ENCODE results near the gene SPC24. TPM values are rescaled to one million over a fixed set of nuclear protein-coding genes. Genes with fewer than 3 reads are reported as not detected.

SPC24 gene
- 9.3 and 16.2 TPM in 2 replicates for total RNA-seq

GRCh38 chr19:11155373-11156120 lies at the start of gene SPC24:
Gene SPC24 (minus strand): TSS chr19:11155782. CDS start chr19:11155776, 6 bp downstream.

DNA sequence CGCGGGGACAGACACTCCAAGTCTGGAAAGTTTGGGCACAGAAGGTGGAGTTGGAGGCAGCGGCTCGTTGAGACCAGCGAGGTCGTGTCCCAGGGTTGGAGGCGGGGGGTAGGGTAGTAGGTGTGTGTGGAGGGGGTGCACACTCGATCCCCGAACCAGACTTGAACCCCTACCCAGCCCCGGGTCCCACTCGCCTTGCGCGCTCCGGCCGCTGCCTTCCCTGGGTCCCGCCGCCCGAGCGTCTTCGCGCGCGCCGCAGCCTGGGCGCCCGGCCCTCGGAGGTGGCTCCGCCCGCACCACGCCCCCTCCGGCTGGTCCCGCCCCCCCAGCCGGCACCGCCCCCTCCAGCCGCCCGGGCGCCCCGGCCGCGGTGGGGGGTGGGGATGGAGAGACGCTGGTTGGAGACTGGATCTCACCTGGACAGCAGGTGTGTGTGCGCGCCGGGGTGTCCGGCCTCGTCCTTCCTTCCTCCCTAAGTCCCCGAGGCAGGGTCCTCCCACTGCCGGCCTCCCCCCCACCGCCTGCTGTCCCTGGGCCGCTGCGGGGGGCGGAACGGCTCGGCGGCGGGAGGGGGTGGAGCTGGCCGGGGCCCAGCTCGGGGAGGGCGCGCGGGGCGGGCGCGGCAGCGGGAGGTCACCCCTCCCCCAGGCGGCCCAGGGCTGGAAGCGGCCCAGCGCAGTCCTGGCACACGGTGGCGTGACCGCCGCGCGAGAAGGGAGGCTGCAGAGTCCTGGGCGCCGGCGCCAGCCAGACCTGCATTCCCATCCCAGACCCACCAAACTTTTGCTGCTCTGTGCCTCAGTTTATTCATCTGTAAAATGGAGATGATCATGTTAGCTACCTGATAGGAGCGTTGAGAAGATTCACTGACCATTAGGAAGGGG lies 42.0 kb upstream of the SPC24 start, which contains the start of gene KANK2:
Gene KANK2 (minus strand): TSS at position 255 of the 884 bp plus-strand sequence. CDS start 3,034 bp downstream, outside the sequence.

Other genes with a start within 250 kb of the SPC24 start
- 141 and 150 TPM in 2 replicates for gene YIPF2, start 227.1 kb downstream of the SPC24 start, total RNA-seq
- 25.5 and 31.5 TPM in 2 replicates for gene TIMM29, start 227.0 kb downstream of the SPC24 start, total RNA-seq
- gene SMARCA4, start 194.8 kb downstream of the SPC24 start, total RNA-seq: 78.0 and 161 TPM in 2 replicates
- gene LDLR, start 66.3 kb downstream of the SPC24 start, total RNA-seq: 189 and 321 TPM in 2 replicates
- 364 and 439 TPM in 2 replicates for gene KANK2, start 41.8 kb upstream of the SPC24 start, total RNA-seq
- gene ANGPTL8, start 83.8 kb upstream of the SPC24 start, total RNA-seq: not detected in 2 replicates
- 26.1 and 43.8 TPM in 2 replicates for gene DOCK6, start 106.7 kb upstream of the SPC24 start, total RNA-seq
- gene TSPAN16, start 140.4 kb upstream of the SPC24 start, total RNA-seq: not detected in 2 replicates
- gene RAB3D, start 183.9 kb upstream of the SPC24 start, total RNA-seq: 10.8 and 26.4 TPM in 2 replicates
- 39.3 and 42.4 TPM in 2 replicates for gene TMEM205, start 190.5 kb upstream of the SPC24 start, total RNA-seq
- 8.3 and 12.1 TPM in 2 replicates for gene CCDC159, start 190.7 kb upstream of the SPC24 start, total RNA-seq
- gene PLPPR2, start 199.7 kb upstream of the SPC24 start, total RNA-seq: 31.2 and 34.9 TPM in 2 replicates
- gene SWSAP1, start 218.9 kb upstream of the SPC24 start, total RNA-seq: 0.50 and 0.65 TPM in 2 replicates
- 12.6 and 12.7 TPM in 2 replicates for gene EPOR, start 228.5 kb upstream of the SPC24 start, total RNA-seq